ENCODE results near the gene ALOX5AP.

Gene ALOX5AP

DNA sequence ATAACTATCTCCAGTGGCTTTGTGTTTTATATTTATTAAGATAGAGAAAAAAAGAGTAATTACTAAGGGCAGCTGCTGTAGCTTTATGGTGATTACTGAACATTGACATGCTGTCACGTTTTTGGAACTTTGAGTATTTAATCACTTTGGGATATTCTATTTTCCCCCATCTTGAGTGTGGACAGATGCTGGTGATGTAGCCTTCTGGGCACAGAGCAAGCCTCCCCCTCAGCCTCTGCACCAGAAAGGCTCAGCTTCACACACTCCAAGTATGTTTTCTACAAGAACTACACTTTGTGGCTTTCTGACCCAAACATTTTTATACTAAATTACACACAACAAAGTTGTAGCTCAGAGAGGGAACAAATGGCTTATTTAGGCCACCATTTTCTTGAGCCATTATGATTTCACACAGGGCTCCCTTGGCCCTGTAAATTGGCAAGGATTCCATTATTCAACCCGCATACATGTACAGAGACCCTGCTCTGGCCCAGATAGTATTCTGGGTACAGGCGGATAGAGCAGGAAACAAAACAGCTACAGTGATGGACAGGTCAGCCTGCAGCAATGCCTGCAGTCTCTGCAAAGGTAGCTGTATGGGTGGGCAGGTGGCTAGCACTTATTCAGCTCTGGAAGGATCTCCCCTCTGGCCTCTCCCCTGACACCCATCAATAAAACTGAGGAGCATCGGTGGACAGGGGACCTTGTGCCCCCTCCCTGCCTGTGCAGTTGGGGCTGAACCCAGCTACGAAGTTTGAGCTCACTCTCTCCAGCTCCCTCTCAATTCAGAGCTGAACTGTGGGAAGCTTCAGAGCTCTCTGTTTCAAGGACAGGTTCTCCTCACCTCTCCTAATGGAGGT, 1.3 kb downstream of the ALOX5AP start:
- H3K4me1 Mint-ChIP-seq (ENCODE audit: low read depth in 2 of 2): peaks cover 53 to 62% of the 10 kb centered on the region in 2 donors
- DNase-seq (no peak), ATAC-seq (replicated peaks) (no peak)
- H3K27me3 Mint-ChIP-seq: no peaks in the 10 kb centered on the region
- no peaks in the 10 kb centered on the region for H3K9me3 Mint-ChIP-seq
- H3K27ac Mint-ChIP-seq: peak overlapping the region; percentile 91 to 93
- peak overlapping the region; percentile 85 to 86 for H3K4me3 Mint-ChIP-seq
- H3K36me3 Mint-ChIP-seq (ENCODE audit: insufficient read depth): peaks cover 12% of the 10 kb centered on the region

DNA sequence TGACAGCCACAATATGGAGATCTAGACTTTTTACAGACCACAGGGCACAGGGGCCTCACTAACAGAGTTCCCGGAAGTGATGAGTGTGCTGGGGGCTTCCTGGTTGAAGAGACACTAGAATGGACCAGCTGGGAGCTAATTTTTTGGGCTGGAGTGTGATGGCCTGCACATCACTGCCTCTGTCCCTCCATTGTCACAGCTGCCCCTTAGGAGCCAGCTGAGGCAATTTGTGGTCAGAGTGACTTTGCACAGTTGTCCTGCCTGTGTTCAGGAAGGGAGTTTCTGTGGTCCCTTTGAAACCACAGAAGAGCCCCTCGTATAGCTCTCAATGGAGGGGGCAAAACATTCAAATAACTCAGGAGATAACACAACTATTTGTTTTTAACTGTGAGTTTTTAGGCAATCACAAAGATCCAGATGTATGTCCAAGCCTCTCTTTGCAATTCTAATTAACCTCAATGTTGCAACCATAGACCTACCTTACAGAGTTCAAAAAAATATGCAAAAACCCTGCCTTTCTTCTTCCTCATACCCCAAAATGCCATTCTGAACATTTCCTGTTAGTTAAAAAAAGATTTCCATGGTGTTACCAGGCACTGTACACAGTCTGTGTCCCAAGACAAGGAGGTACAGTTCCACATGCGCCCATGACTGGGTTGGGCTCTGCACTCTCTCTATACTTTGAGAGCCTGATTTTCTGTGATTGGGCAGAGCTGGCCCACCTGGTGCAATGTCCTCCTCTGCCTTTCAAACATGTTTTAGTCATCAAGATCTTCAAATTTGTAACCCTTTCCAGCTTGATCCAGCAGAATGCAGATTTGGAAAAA, 2.4 kb downstream of the ALOX5AP start:
- Mint-ChIP-seq H3K36me3 (ENCODE audit: insufficient read depth) (peaks cover 12% of the 10 kb centered on the region), H3K27me3 (no peaks in the 10 kb centered on the region), H3K9me3 (no peaks in the 10 kb centered on the region), H3K4me3 (peak overlapping the region; percentile 85 to 86), H3K4me1 (ENCODE audit: low read depth in 2 of 2) (peaks cover 54 to 63% of the 10 kb centered on the region in 2 donors), H3K27ac (peak overlapping the region; percentile 91 to 93)
- ATAC-seq (replicated peaks): no peak
- no peak for DNase-seq

GRCh38 chr13:30738526-30739236, 3.3 kb downstream of the ALOX5AP start:
- Mint-ChIP-seq H3K36me3 (ENCODE audit: insufficient read depth) (peaks cover 17% of the 10 kb centered on the region), H3K4me1 (ENCODE audit: low read depth in 2 of 2) (peaks cover 64 to 73% of the 10 kb centered on the region in 2 donors), H3K4me3 (peak overlapping the region; percentile 85 to 86), H3K9me3 (no peaks in the 10 kb centered on the region), H3K27me3 (no peaks in the 10 kb centered on the region), H3K27ac (peak overlapping the region; percentile 91 to 93)
- DNase-seq (no peak), ATAC-seq (replicated peaks) (no peak)

- Mint-ChIP-seq H3K27me3 (no peaks in the 10 kb centered on the region), H3K9me3 (no peaks in the 10 kb centered on the region), H3K27ac (peak overlapping the region; percentile 89 to 95), H3K4me1 (ENCODE audit: low read depth in 2 of 2) (peaks cover 69 to 78% of the 10 kb centered on the region in 2 donors), H3K36me3 (ENCODE audit: insufficient read depth) (peaks cover 21% of the 10 kb centered on the region), H3K4me3 (peak overlapping the region; percentile 85 to 86)
- ATAC-seq (replicated peaks) (no peak), DNase-seq (no peak)
Observed at GRCh38 chr13:30739237-30739528, 3.8 kb downstream of the ALOX5AP start.

DNA sequence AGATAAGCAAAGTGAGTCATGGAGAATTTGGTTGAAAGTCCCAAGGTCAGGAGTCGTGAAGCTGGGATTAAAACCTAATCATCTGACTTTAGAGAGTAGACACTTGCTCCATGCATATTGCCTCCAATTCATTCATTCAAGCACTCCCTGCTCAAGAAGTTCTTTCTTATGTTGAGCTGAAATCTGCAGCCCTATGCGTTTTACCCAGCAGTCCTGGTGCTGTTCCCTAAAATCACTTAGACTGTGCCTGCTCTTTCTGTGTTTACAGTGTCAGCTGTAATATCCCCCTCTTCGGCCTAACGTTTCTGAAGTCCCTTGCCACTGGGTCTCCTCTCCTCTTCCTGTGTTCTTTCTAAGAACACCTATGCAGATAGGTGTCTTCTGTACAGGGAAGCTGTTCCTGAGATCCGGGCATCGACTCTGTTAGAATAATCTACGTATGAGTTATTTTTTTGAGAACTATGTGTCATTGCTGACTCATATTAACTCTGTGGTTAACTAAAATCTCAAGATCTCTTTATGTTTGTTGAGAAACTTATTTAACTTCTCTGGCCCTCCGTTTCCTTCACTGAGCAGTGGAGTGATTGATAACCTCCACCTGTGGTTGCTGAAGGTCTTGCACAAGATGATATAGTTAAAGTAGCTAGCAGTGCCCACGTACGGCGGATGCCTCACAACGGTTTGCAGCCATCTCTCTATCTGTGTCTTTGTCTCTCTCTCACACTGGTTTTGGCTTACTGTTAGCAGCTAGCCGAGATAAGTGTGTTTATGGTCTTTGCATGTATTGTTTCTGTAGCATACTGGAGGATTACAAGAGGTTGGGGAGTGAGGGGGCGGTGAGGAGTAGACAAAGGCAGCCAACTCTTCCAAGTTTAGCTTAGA, 4.7 kb downstream of the ALOX5AP start:
- H3K27me3 Mint-ChIP-seq: no peaks in the 10 kb centered on the region
- H3K27ac Mint-ChIP-seq: peak overlapping the region; percentile 89 to 95
- no peaks in the 10 kb centered on the region for H3K9me3 Mint-ChIP-seq
- peak overlapping the region; percentile 85 to 86 for H3K4me3 Mint-ChIP-seq
- ATAC-seq (replicated peaks) (peak; percentile 49), DNase-seq (peak; percentile 48 to 59 (median 50))
- peaks cover 27% of the 10 kb centered on the region for H3K36me3 Mint-ChIP-seq (ENCODE audit: insufficient read depth)
- H3K4me1 Mint-ChIP-seq (ENCODE audit: low read depth in 2 of 2): peaks cover 70 to 81% of the 10 kb centered on the region in 2 donors

- peaks cover 66 to 75% of the 10 kb centered on the region in 2 donors for H3K4me1 Mint-ChIP-seq (ENCODE audit: low read depth in 2 of 2)
- DNase-seq: no peak
- peaks cover 43% of the 10 kb centered on the region for H3K36me3 Mint-ChIP-seq (ENCODE audit: insufficient read depth)
- H3K27ac Mint-ChIP-seq: peak overlapping the region; percentile 90 to 95
- no peak for ATAC-seq (replicated peaks)
- peak overlapping the region; percentile 69 to 80 for H3K4me3 Mint-ChIP-seq
- no peaks in the 10 kb centered on the region for H3K9me3 Mint-ChIP-seq
- H3K27me3 Mint-ChIP-seq: no peaks in the 10 kb centered on the region
Observed at GRCh38 chr13:30742901-30743300, 7.6 kb downstream of the ALOX5AP start.

DNA sequence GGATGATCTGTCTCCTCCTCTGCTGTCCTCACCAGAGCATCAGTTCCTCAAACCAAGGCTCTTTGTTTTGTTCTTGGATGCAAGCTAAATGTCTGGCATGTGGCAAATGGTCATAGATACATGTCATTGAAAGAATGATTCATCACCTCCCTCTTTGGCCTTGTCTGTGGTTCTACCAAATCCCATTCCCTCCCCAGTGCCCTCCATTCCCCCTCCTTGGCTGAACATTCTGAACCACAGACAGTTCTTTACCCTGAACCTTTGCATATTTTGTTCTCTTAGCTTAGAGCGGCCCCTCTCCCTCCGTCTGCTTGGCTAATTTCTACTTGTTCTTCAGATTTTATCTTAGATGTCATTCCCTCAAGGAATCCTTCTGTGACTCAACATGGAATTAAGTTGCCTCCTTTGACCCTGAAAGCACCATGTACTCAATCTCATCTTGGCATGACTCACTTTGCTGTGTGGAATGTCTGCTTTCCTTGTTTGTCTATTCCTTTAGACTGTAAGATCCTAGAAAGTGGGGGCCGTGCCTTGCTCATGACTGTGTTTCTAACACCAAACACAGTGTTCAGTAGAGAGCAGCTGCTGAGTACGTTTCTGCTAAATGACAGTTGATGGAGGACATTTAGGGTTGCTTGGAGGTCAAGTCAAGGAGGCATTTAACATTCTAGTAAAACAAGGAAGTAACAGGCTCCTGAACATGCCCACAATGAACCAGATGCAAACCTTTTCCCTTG, 8.1 kb downstream of the ALOX5AP start:
- Mint-ChIP-seq H3K4me1 (ENCODE audit: low read depth in 2 of 2) (peaks cover 61 to 69% of the 10 kb centered on the region in 2 donors), H3K36me3 (ENCODE audit: insufficient read depth) (peaks cover 49% of the 10 kb centered on the region), H3K27ac (peak overlapping the region; percentile 90 to 95), H3K9me3 (no peaks in the 10 kb centered on the region), H3K27me3 (no peaks in the 10 kb centered on the region), H3K4me3 (peak overlapping the region; percentile 69 to 80)
- DNase-seq (peak in 1 of 3 experiments; percentile 10), ATAC-seq (replicated peaks) (no peak)

GRCh38 chr13:30744056-30744680, 8.8 kb downstream of the ALOX5AP start:
- Mint-ChIP-seq H3K27me3 (no peaks in the 10 kb centered on the region), H3K27ac (peak overlapping the region; percentile 90 to 95), H3K9me3 (no peaks in the 10 kb centered on the region), H3K4me3 (peak overlapping the region; percentile 69 to 80), H3K36me3 (ENCODE audit: insufficient read depth) (peaks cover 51% of the 10 kb centered on the region), H3K4me1 (ENCODE audit: low read depth in 2 of 2) (peaks cover 55 to 62% of the 10 kb centered on the region in 2 donors)
- ATAC-seq (replicated peaks) (peak; percentile 85), DNase-seq (peak; percentile 84 to 88 (median 84))

GRCh38 chr13:30744681-30745077, 9.3 kb downstream of the ALOX5AP start:
- H3K27ac Mint-ChIP-seq: peak overlapping the region; percentile 90 to 95
- H3K27me3 Mint-ChIP-seq: no peaks in the 10 kb centered on the region
- peak overlapping the region; percentile 69 to 80 for H3K4me3 Mint-ChIP-seq
- no peaks in the 10 kb centered on the region for H3K9me3 Mint-ChIP-seq
- no peak for DNase-seq
- no peak for ATAC-seq (replicated peaks)
- H3K36me3 Mint-ChIP-seq (ENCODE audit: insufficient read depth): peaks cover 51% of the 10 kb centered on the region
- peaks cover 51 to 57% of the 10 kb centered on the region in 2 donors for H3K4me1 Mint-ChIP-seq (ENCODE audit: low read depth in 2 of 2)

GRCh38 chr13:30745906-30746686, 10.8 kb downstream of the ALOX5AP start:
- peaks cover 43% of the 10 kb centered on the region for H3K36me3 Mint-ChIP-seq (ENCODE audit: insufficient read depth)
- H3K9me3 Mint-ChIP-seq: no peaks in the 10 kb centered on the region
- DNase-seq (no peak), ATAC-seq (replicated peaks) (no peak)
- H3K27ac Mint-ChIP-seq: peak overlapping the region; percentile 90 to 95
- peaks cover 41 to 53% of the 10 kb centered on the region in 2 donors for H3K4me1 Mint-ChIP-seq (ENCODE audit: low read depth in 2 of 2)
- H3K27me3 Mint-ChIP-seq: no peaks in the 10 kb centered on the region
- peak overlapping the region; percentile 69 to 80 for H3K4me3 Mint-ChIP-seq

DNA sequence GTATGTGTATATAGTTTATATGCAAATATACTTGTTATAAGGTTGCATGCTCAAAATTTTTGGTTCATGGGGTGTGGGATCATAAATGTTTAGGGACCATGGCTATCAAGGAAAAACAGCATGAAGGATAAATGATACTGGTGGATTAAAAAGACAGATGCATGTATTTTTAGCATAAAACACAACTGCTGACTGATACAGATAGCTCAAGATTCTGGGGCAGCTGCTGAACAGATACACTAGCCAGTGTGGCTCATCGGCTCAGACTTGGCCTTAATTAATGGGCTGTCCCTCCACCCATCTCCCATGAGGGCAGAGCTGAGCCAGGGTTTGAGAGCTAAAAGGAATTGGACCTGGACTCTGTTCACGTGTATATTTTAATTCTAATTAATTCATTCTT, 11.4 kb downstream of the ALOX5AP start:
- DNase-seq: no peak
- Mint-ChIP-seq H3K27me3 (no peaks in the 10 kb centered on the region), H3K36me3 (ENCODE audit: insufficient read depth) (peaks cover 43% of the 10 kb centered on the region), H3K9me3 (no peaks in the 10 kb centered on the region), H3K27ac (peak overlapping the region; percentile 90 to 95), H3K4me3 (peak overlapping the region in 1 of 2 donors; percentile 80), H3K4me1 (ENCODE audit: low read depth in 2 of 2) (peaks cover 41 to 60% of the 10 kb centered on the region in 2 donors)
- ATAC-seq (replicated peaks): no peak
